Measurements from ENCODE around the gene LYPD6B. TPM values are rescaled to one million over a fixed set of nuclear protein-coding genes. Genes with fewer than 3 reads are reported as not detected.

The LYPD6B gene
- total and polyA plus RNA-seq, 2 experiments from 2014 or later, result 1.7 to 3.6 TPM

DNA sequence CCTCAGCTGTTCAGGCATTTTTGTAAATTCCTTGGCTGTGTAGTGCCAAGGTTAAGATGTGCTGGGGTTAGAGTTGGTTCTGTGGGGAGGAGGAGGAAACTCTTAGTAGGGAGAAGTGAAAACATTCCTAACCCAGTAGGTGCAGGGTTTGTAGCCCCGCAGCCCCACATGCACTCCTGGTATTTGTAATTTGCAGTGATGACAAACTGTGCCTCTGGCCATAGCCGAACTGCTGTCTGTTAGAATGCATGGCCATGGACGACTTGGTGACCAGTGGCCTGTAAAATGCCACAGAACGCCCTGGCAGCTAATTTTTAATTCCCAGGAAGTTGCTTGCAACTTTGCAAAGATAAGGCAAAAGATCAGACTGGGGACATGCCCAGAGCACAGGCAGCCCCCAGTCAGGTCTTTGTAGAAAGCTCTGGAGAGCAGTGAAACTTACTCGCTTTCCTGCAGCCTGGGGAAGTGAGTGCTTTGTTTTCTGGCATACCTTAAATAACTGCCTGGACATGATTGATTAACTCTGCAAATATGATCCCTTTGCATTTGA, 38.4 kb downstream of the LYPD6B start:
- H3F3A ChIP-seq (replicated peaks; ENCODE audit: low read depth), result no peaks in the 10 kb centered on the region
- H3K9me2 ChIP-seq (ENCODE audit: insufficient read depth), result no peaks in the 10 kb centered on the region
- no peak overlapping the region for H3K4me3 ChIP-seq
- no peaks in the 10 kb centered on the region for H3K79me2 ChIP-seq (replicated peaks; ENCODE audit: insufficient read depth)
- Mint-ChIP-seq H3K27ac (peak overlapping the region; percentile 94), H3K4me3 (peak overlapping the region; percentile 52), H3K27me3 (ENCODE audit: insufficient read depth, low read depth, poor library complexity) (peaks cover 9% of the 10 kb centered on the region), H3K4me1 (peaks cover 56% of the 10 kb centered on the region), H3K36me3 (ENCODE audit: low read depth) (no peaks in the 10 kb centered on the region), H3K9me3 (no peaks in the 10 kb centered on the region)
- peaks cover 41% of the 10 kb centered on the region for H3K4me1 ChIP-seq (ENCODE audit: insufficient read depth)
- TF ChIP-seq, protein P1, sequence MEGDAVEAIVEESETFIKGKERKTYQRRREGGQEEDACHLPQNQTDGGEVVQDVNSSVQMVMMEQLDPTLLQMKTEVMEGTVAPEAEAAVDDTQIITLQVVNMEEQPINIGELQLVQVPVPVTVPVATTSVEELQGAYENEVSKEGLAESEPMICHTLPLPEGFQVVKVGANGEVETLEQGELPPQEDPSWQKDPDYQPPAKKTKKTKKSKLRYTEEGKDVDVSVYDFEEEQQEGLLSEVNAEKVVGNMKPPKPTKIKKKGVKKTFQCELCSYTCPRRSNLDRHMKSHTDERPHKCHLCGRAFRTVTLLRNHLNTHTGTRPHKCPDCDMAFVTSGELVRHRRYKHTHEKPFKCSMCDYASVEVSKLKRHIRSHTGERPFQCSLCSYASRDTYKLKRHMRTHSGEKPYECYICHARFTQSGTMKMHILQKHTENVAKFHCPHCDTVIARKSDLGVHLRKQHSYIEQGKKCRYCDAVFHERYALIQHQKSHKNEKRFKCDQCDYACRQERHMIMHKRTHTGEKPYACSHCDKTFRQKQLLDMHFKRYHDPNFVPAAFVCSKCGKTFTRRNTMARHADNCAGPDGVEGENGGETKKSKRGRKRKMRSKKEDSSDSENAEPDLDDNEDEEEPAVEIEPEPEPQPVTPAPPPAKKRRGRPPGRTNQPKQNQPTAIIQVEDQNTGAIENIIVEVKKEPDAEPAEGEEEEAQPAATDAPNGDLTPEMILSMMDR (conservative IDR thresholded peaks at IDR 0.05; ENCODE audit: low read depth in 2 of 2), result no peak
- TF ChIP-seq NANOG (IDR thresholded peaks at IDR 0.05; ENCODE audit: borderline replicate concordance), result no peak
- TF ChIP-seq STAT1 (IDR thresholded peaks at IDR 0.05; ENCODE audit: unreplicated experiment), result no peak
- TF ChIP-seq ZNF331 (CRISPR knock-in tag; IDR thresholded peaks at IDR 0.05; ENCODE audit: low read depth), result no peak
- no peak for TF ChIP-seq ETS1 (IDR thresholded peaks at IDR 0.05)
- TF ChIP-seq, protein P2, sequence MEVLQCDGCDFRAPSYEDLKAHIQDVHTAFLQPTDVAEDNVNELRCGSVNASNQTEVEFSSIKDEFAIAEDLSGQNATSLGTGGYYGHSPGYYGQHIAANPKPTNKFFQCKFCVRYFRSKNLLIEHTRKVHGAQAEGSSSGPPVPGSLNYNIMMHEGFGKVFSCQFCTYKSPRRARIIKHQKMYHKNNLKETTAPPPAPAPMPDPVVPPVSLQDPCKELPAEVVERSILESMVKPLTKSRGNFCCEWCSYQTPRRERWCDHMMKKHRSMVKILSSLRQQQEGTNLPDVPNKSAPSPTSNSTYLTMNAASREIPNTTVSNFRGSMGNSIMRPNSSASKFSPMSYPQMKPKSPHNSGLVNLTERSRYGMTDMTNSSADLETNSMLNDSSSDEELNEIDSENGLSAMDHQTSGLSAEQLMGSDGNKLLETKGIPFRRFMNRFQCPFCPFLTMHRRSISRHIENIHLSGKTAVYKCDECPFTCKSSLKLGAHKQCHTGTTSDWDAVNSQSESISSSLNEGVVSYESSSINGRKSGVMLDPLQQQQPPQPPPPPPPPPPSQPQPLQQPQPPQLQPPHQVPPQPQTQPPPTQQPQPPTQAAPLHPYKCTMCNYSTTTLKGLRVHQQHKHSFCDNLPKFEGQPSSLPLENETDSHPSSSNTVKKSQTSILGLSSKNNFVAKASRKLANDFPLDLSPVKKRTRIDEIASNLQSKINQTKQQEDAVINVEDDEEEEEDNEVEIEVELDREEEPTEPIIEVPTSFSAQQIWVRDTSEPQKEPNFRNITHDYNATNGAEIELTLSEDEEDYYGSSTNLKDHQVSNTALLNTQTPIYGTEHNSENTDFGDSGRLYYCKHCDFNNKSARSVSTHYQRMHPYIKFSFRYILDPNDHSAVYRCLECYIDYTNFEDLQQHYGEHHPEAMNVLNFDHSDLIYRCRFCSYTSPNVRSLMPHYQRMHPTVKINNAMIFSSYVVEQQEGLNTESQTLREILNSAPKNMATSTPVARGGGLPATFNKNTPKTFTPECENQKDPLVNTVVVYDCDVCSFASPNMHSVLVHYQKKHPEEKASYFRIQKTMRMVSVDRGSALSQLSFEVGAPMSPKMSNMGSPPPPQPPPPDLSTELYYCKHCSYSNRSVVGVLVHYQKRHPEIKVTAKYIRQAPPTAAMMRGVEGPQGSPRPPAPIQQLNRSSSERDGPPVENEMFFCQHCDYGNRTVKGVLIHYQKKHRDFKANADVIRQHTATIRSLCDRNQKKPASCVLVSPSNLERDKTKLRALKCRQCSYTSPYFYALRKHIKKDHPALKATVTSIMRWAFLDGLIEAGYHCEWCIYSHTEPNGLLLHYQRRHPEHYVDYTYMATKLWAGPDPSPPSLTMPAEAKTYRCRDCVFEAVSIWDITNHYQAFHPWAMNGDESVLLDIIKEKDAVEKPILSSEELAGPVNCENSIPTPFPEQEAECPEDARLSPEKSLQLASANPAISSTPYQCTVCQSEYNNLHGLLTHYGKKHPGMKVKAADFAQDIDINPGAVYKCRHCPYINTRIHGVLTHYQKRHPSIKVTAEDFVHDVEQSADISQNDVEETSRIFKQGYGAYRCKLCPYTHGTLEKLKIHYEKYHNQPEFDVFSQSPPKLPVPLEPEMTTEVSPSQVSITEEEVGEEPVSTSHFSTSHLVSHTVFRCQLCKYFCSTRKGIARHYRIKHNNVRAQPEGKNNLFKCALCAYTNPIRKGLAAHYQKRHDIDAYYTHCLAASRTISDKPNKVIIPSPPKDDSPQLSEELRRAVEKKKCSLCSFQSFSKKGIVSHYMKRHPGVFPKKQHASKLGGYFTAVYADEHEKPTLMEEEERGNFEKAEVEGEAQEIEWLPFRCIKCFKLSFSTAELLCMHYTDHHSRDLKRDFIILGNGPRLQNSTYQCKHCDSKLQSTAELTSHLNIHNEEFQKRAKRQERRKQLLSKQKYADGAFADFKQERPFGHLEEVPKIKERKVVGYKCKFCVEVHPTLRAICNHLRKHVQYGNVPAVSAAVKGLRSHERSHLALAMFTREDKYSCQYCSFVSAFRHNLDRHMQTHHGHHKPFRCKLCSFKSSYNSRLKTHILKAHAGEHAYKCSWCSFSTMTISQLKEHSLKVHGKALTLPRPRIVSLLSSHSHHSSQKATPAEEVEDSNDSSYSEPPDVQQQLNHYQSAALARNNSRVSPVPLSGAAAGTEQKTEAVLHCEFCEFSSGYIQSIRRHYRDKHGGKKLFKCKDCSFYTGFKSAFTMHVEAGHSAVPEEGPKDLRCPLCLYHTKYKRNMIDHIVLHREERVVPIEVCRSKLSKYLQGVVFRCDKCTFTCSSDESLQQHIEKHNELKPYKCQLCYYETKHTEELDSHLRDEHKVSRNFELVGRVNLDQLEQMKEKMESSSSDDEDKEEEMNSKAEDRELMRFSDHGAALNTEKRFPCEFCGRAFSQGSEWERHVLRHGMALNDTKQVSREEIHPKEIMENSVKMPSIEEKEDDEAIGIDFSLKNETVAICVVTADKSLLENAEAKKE (CRISPR knock-in tag; IDR thresholded peaks at IDR 0.05), result no peak
- no peak for TF ChIP-seq EZH2 (IDR thresholded peaks at IDR 0.05; ENCODE audit: low read depth, unreplicated experiment)
- no peak for TF ChIP-seq REST (IDR thresholded peaks at IDR 0.05; ENCODE audit: unreplicated experiment)
- TF ChIP-seq CREB1 (CRISPR knock-in tag; IDR thresholded peaks at IDR 0.05; ENCODE audit: low read depth), result no peak
- TF ChIP-seq JUNB (IDR thresholded peaks at IDR 0.05; ENCODE audit: unreplicated experiment), result no peak
- no peak for TF ChIP-seq EZH2phosphoT487 (IDR thresholded peaks at IDR 0.05; ENCODE audit: unreplicated experiment)
- TF ChIP-seq POLR2AphosphoS5 (IDR thresholded peaks at IDR 0.05; ENCODE audit: low read depth), result no peak
- no peak for TF ChIP-seq ZNF114 (CRISPR knock-in tag; IDR thresholded peaks at IDR 0.05)
- DNase-seq (ENCODE audit: low spot score), result peak; percentile 74
- no peaks in the 10 kb centered on the region for H3K27me3 ChIP-seq (ENCODE audit: insufficient read depth)
- no peaks in the 10 kb centered on the region for H4K20me1 ChIP-seq (replicated peaks; ENCODE audit: insufficient read depth)
- H3K4me2 ChIP-seq, result peak overlapping the region; percentile 58
- H3K36me3 ChIP-seq (ENCODE audit: insufficient read depth), result no peaks in the 10 kb centered on the region
- ATAC-seq, result peak; percentile 79
- peak overlapping the region; percentile 17 for H3K27ac ChIP-seq (ENCODE audit: low read depth)
- no peak overlapping the region; the same call in 1 of the 2 replicates for H2AFZ ChIP-seq
